ENCODE data around the gene IL11RA.
"Not testable (repeated sequence)": the region's sequence is repeated elsewhere in the genome, so short reads cannot be mapped to it uniquely, and the experiment has no call there.

IL11RA gene

DNA sequence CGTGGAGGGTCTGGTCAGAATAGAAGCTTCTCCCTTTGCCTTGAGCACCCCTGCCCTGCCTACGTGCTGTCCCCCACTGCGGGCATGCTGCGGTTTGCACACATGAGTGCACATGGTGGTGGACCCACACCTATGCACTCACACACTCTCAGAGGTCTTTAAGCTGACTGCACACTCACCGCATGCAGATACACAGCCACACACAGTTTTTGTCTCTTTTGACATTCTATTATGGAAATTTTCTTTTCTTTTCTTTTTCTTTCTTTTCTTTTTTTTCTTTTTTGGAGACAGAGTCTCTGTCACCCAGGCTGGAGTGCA is 22.5 kb upstream of the IL11RA start:
- DNase-seq, result no peak

DNA sequence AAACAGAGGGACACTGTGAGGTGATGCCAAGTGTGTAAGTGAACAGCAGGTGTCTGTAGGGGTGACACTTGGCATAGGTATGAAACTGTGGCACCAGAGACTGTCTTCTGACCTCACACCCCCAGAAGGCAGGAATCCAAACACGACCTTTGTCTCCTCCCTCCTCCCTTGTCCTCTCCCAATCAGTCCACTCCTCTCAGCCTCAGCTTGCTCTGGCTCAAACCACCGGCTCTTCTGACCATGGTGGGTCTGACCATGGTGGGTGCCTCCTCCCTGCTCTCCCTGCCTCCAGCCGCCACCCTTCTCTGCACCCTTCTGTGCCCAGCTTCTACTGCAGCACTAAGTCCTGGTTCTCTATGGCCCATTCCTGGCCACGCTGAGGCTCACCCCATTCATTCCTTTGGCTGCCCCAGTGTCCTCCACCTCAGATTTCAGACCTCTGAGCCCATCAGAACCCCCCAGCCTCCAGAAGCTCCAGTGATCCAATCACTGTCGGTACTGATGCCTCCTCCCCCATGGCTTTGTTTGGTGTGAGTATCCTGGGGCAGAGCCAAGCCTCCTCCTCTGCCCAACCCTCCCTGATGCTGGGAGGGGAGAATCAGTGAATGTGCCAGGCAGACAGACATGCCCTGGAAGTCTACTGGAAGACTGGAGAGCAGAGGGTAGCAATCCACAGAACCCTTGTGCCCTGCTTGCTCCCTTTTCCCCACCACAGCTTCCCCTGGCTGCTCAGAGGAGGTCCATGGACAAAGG is 21.4 kb upstream of the IL11RA start:
- DNase-seq, result no peak

DNA sequence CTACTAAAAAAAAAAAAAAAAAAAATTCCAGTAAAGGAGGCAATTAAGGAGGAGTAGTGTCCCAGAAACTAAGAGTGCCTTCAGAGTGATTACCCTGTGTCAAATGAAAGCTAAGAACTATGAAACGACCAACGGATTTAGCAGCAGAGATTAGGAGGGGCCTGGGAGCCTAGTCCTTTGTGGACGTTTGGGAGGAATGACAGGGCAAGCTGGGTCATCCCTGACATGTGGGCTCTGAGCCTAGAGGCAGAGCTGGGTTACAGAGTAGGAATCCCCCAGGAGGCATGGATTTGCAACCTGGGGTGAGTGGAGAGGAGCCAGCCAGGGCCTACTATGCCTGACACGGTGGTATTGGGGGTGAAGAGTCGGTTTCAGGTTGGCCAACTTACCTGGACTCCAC is 18.8 kb upstream of the IL11RA start:
- no peak for DNase-seq

DNA sequence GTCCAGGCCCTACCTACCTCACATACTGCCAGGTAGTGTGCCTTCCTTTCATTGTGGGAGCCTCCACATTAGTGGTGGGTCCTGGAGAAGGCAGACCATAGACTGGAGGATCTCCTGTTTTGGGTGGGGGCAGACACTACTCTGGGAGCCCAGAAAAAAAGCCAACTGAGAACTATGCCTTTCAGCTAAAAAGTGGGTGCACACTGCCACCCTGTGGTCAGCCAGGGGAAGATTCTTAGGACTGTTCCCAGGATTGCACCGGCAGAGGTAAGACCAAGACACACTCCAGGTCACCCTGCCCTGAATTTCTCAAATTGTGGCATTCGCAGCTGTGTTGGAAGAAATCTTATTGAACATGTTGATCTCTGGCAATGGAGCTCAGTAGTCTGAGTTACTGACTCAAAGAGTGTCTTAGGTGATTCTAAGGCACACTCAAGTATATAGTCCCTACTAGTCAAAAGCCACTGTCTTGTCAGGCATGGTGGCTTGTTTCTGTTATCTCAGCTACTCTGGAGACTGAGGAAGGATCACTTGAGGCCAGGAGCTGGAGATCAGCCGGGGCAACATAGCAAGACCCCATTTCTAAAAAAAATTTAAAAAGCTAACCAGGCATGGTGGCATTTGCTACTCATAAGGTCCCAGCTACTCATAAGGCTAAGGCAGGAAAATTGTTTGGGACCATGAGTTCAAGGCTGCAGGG is 18.0 kb upstream of the IL11RA start:
- peak; percentile 43 to 73 (median 63) for DNase-seq

DNA sequence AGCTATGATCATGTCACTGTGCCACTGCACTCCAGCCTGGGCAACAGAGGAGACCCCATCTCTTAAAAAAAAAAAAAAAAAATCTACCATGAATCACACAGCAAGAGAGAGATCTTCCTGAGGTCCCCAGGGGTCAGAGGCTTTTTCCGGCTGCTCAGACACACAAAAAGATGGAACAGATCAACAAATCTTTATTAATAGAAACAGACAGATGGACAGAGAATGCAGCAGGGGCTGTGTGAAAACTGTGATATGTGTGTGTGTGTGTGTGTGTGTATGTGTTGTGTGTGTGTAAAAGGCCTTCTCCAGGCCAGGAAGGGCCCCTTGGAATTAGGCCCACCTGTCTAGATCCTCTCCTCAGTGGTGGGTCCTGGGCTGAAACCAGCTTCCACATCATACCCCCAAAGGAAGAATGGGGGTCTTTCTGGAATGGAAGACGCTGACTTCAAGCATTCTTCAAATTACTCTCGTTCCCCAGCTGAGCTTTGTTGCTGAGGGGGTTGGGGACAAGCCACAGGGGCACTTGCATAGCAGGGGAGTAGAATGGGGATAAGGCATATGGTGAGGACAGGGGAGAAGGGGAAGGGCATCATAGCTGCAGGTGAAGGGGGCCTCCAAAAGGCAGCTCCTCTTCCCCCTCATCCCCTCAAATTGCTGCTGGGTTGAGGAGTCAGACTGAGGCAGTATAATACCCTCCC is 17.3 kb upstream of the IL11RA start:
- no peak for DNase-seq

DNA sequence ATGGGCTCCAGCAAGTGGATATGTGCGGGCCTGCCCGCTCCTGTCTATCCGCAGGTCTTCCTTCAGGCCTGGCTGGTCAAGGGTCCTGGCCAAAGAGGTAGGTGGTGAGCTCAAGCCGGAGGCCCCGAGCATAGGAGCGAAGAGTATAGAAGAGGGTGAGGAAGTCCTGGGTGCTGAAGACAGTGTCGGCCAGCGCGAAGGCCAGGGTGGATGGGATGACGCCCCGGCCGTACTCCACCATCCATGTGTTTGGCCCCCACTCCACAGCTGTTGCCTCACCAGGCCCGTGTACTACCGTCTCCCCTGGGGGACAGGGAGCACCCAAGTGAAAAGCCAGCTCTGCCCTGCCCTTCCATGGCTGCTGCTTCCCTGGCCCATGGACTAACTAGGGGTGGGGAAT is 16.4 kb upstream of the IL11RA start:
- no peak for DNase-seq

DNA sequence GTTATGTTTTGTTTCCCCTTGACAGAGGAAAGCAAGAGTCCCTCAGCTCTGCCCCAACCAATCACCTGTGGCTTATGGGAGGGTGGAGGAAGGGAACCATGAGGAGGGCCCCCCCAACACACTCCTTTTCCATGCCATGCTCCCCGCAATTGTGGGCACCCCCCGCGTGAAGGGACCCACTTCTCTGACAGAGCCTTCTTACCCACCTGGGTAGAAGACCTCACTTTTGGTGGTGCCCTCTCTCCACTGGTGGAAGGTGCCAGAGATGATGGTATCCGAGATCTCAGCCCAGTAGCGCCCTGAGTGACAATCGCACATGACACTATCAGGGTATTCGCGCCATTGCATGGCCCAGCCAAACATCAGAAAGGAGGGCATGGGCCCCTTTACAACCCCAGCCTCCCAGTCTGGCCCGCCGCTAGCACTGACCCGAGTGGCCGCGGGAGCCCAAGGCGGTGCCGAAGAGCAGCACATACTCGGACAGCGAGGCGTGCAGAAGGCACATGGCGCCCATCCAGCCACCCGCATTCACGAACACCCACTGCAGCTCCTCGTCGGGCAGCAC is 15.1 kb upstream of the IL11RA start:
- DNase-seq, result peak in 2 of 5 experiments; percentile 13 to 27

DNA sequence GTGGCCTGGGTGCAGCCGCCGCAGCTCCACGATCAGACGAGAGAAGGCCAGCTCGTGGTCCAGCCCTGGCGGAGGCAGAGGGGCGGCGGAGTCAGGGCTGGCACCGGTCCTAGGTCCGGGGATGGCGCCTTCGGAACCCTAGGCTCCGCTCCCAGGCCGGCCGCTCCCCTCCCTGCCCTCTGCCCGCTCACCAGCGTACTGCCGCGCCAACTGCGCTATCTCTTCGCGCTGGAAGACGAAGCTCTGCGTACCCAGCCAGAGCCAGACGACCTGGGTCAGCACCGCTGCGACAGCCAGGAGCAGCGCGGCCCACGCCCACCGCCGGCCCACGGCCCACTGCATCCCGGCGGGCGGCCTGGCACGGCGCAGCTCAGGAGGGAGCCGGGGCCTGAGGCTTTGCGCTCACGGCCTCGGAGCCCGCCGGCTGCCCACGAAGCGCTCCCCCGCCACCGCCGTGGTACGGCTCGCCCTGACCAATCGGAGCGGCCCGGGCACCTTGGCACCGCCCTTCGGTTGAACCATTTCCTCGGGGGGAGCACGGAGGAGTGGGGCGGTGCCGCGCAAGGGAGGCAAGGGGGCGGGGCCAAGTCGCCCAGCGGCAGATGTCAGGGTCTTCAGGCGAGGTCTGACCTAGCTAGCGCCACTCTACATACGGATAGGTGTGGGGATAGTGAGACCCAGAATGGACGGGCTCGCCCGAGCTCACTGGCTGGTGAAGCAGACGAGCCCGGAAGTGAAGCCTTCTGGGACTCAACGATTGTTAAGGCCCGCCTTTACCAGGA is 14.4 kb upstream of the IL11RA start, which contains the start of gene SIGMAR1:
Gene SIGMAR1 (minus strand): TSS at position 432 of the 782 bp plus-strand sequence. CDS start 90 bp downstream, at position 342.
- peak; percentile 84 to 96 (median 90) for DNase-seq

DNA sequence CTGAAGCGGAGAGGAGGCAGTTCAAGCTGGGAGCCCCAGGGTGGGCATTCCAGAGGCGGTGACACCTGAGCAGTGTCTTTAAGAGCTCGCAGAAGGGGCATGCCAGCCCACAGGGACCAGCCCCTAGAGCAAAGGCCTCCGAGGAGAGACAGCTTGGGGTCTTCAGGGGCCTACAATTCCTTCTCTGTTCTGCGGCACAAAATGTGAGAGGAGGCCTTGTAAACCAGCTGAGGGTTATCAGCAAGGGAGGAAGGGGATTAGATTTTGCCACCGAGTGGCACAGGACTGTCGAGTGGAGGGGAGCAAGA is 13.9 kb upstream of the IL11RA start:
- no peak for DNase-seq

DNA sequence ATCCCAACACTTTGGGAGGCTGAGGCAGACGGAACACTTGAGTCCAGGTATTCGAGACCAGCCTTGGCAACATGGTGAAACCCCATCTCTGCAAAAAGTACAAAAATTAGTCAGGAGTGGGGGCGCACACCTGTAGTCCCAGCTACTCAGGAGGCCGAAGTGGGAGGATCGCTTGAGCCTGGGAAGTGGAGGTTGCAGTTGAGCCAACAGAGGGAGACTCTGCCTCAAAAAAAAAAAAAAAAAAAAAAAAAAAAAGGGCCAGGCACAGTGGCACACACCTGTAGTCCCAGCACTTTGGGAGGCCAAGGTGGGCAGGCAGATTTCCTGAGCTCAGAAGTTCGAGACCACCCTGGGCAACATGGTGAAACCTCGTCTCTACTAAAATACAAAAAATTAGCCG is 12.7 kb upstream of the IL11RA start:
- DNase-seq, result not testable (repeated sequence)

DNA sequence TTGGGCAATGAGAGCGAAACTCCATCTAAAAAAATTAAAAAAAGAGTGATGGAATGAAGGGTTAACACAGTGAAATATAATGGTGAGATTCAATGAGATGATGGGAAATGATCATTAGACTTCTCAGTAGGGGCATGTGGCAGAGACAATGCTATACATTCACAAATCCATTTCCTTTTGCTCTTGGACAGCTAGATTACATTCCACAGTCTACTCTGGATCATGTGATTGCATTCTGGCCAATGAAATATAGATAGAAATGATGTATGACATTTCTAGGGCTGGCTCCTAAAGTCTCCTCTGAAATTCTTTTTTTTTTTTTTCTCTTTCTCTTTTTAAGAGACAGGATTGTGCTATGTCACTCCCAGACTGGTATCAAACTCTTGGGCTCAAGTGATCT is 9.3 kb upstream of the IL11RA start:
- no peak for DNase-seq

DNA sequence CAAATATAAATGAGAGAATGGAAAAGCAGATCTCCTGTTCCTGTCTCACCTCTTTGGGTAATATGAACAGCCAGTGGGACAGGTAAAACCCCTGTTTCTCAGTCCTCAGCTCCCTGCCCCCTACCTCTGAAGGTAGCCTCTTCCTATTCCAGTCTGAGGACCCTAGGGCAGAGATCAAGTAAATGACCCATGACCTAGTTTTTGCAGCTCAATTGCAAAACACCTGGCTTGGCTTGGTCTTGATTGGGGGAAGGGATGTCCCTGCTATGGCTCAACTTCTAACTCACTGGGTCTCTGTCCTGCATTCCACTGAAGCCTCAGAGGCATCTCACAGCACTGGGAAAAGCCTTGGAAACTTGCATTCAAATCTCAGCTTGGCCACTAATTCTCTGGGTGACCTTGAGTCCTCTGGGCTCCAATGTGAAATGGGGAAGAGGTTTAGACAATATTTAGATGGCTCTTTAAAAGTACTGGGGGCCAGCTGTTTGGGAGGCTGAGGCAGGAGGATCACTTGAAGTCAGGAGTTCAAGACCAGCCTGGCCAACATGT is 7.1 kb upstream of the IL11RA start:
- DNase-seq, result no peak

DNA sequence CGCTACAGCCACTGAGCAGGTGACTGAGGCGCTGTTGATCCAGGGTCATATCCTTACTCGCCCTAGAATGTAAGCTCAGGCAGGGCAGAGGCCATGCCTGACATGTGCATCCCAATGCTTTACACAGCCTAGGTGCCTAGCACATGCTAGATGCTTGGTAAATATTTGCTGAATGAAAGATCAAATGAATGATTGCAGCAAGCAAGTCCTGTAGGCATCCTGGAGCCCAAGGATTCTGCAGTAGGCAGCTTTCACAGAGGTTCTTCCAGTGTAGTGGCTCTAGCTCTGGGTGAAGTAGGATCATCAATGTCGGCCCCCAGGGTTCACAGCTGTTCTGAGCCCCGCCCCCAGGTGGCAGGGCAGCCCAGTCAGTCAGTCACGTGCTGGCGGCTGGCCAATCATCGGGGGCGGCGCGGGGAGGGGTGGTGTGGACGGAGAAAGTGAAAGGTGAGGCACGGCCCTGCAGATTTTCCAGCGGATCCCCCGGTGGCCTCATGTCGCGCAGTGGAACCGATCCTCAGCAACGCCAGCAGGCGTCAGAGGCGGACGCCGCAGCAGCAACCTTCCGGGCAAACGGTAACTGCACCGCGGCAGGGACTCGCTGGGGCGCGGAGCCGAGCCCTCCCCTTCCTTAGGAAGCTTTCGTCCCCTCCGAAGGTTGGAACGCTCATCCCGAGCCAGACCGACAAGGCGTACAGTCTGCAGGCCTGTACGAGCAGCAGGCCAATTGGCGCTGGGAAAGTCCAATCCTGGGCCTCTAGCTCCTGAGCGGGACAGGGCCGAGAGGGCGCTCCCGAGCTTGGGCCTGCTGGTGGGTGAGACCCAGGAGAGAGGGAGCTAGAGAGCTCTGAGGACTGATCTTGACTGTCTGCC is 5.5 kb upstream of the IL11RA start, which contains the start of gene GALT:
Gene GALT (plus strand): TSS at position 465 of the 873 bp plus-strand sequence. CDS start 30 bp downstream, at position 495.
- DNase-seq, result peak; percentile 84 to 96 (median 94)

DNA sequence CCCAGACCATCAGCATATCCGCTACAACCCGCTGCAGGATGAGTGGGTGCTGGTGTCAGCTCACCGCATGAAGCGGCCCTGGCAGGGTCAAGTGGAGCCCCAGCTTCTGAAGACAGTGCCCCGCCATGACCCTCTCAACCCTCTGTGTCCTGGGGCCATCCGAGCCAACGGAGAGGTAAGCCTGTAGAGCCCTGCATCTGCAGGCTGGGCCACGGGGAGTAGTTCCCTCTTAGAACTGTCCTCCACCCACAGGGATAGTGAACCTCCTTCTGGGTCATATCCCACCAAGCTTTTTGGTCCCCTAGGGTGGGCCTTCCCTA is 4.9 kb upstream of the IL11RA start:
- DNase-seq, result no peak

DNA sequence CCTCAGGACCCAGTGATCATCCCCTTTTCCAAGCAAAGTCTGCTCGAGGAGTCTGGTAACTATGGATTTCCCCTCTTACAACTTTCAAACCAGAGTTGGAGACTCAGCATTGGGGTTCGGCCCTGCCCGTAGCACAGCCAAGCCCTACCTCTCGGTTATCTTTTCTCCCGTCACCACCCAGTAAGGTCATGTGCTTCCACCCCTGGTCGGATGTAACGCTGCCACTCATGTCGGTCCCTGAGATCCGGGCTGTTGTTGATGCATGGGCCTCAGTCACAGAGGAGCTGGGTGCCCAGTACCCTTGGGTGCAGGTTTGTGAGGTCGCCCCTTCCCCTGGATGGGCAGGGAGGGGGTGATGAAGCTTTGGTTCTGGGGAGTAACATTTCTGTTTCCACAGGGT is 4.3 kb upstream of the IL11RA start:
- peak in 1 of 5 experiments; percentile 72 for DNase-seq

DNA sequence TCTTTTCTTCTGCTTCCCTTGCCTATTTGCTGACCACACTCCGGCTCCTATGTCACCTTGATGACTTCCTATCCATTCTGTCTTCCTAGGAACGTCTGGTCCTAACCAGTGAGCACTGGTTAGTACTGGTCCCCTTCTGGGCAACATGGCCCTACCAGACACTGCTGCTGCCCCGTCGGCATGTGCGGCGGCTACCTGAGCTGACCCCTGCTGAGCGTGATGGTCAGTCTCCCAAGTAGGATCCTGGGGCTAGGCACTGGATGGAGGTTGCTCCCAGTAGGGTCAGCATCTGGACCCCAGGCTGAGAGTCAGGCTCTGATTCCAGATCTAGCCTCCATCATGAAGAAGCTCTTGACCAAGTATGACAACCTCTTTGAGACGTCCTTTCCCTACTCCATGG is 3.3 kb upstream of the IL11RA start:
- DNase-seq, result no peak

DNA sequence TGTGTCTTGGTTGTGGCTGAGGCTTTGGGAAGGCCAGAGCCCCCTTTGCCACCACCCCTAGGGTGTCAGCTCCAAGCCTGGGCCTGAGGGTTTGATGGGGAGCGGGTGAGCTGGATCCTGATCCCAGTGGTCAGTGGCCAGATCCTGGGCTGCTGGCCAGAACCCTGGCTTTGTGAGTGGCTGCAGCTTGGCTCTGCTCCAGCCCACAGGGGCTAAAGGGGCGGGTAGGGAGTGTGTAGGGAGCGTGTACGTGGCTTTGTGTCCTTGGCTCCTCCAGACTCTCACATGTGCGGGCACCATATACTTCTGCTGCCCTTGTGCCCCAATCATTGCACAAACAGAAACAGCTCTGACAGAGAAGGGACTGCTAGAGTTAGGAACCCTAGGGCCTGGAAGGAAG is 1.2 kb upstream of the IL11RA start:
- no peak for DNase-seq

DNA sequence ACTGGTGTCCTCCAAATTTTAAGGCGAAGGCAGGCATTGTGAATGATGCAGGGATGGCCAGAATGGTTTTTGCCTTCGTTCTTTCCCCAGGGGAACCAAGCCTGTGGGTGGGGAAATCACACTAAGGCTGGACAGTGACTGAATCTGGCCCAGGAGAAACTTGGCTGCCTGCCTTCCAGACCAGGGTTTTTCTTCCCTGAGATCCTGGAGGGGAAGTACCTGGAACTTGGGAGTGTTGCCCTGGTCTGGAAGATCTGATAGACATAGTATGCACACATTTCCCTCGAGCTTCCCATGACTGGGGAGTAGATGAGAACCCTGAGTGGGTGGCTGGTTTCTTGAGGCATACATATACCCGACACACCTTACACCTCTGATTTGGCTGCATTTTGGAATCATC is 664 bp upstream of the IL11RA start:
- no peak for DNase-seq

DNA sequence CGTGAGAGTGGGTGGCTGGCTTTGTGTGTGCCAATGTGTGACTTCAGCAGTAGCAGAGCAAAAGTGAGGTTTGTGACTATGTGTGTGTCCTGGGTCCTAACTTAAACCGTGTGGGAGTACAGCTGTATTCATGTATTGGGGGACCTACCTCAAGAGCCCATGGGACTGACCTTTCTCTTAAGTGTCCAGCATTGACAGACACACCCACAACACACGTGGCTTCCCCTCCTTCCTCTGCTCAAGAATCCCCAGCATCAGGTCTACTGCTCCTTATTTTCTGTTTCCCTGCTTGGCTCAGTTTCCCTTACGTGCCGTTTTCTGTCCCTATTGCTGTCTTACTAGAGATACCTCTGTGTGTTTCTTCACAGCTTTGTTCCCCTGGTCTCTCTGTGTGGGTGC is 616 bp downstream of the IL11RA start:
- DNase-seq, result no peak

DNA sequence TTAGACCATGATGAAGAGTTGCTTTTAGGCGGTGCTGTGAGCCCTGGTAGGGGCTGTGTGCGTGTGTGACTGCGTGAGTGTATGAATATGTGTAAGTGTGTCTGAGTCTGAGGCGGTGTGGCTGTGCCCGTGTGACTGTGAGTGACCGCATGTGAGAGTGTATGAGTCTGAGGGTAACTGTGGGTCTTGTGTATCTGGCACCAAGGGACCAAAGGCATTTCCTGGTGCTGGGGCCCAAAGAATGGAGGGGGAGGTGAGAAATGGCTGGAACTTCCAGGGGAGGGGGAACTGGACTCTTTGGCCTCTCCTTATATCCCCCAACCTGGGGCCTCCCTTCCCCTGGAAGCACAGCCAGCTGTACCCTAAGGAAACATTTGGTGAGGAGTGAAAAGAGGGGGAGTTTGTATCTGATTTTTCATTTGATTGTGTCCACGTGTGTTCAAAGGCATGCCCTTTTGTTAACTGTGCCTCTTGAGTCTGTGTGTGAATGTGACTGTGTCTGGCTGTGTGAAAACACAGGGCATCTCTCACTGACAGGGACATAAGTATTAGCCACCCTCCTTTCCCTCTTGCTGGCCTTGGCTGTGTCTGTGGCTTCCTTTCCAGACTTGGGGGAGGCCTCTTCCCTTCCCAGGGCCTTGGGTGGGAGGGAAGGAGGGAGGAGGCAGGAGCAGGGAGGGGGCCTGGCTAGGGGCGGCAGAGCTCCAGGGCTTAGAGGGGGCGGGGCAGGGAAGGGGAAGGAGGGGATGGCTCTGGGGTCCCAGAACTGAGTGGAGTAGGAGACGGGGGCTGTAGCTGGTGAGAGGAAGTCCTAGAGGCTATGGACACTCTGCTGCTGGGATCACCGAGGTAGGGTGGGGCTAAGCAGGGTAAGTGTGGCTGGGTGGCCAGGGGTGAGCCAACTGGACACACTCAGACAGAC is 1.4 kb downstream of the IL11RA start:
- no peak for DNase-seq
